ACC112 (cell line): ENCODE measurements around the gene GRB10.
A peak's percentile ranks its signal among the peaks of the same experiment; 100 is the strongest.

Source experiments
- H2AFZ ChIP-seq: fragments of 200-600 bp; sonication (generic); one replicate; pipeline ENCODE4 v1.6.0; 2017; ENCODE audit warnings: antibody characterized with exemption, low read length; ENCODE audit not compliant: unreplicated experiment
- H3K27ac ChIP-seq: fragments of 200-600 bp; sonication (generic); 2 replicates; pipeline ENCODE4 v1.5.1; 2014; ENCODE audit warnings: low read depth, mild to moderate bottlenecking, antibody characterized with exemption, low read length, moderate library complexity
- H3K27me3 ChIP-seq: fragments of 200-600 bp; sonication (generic); 2 replicates; pipeline ENCODE4 v1.6.1; 2014; ENCODE audit warnings: mild to moderate bottlenecking, antibody characterized with exemption, low read length, moderate library complexity, mixed read lengths; ENCODE audit not compliant: insufficient read depth
- H3K36me3 ChIP-seq: fragments of 200-600 bp; sonication (generic); 2 replicates; pipeline ENCODE4 v1.6.1; 2016; ENCODE audit warnings: mild to moderate bottlenecking, antibody characterized with exemption, low read length, moderate library complexity, mixed read lengths; ENCODE audit not compliant: insufficient read depth
- H3K4me1 ChIP-seq: fragments of 200-600 bp; sonication (generic); one replicate; pipeline ENCODE4 v1.6.1; 2016; ENCODE audit warnings: low read length, mixed read lengths; ENCODE audit not compliant: insufficient read depth, unreplicated experiment, control insufficient read depth
- H3K4me3 ChIP-seq: fragments of 200-600 bp; sonication (generic); 2 replicates; pipeline ENCODE4 v1.5.1; 2014; ENCODE audit warnings: mild to moderate bottlenecking, low read depth, low read length
- H3K79me2 ChIP-seq: fragments of 200-600 bp; sonication (generic); one replicate; pipeline ENCODE4 v1.6.0; 2016; ENCODE audit warnings: low read length; ENCODE audit not compliant: control insufficient read depth, unreplicated experiment, insufficient read depth

The GRB10 gene

GRCh38 chr7:50731703-50732582 is 50.8 kb downstream of the GRB10 start:
- no peak overlapping the region for H2AFZ ChIP-seq
- peaks cover 37% of the 10 kb centered on the region for H3K4me1 ChIP-seq
- H3K36me3 ChIP-seq = peaks cover 2% of the 10 kb centered on the region; the same call in 1 of the 2 replicates
- H3K4me3 ChIP-seq = no peak overlapping the region
- no peaks in the 10 kb centered on the region for H3K27me3 ChIP-seq
- no peak overlapping the region for H3K27ac ChIP-seq
- peaks cover 67% of the 10 kb centered on the region for H3K79me2 ChIP-seq

GRCh38 chr7:50730446-50731400 is 52.0 kb downstream of the GRB10 start:
- Histone ChIP-seq H3K27ac (peak overlapping the region; percentile 24), H3K4me1 (peaks cover 37% of the 10 kb centered on the region), H3K4me3 (peak overlapping the region; percentile 5; the same call in 1 of the 2 replicates), H3K27me3 (no peaks in the 10 kb centered on the region), H3K79me2 (peaks cover 61% of the 10 kb centered on the region), H3K36me3 (0 out of 2 replicates have a peak, but pooled peaks cover 2% of the 10 kb centered on the region), H2AFZ (no peak overlapping the region)

GRCh38 chr7:50729962-50730361 is 52.7 kb downstream of the GRB10 start:
- H2AFZ ChIP-seq = no peak overlapping the region
- peaks cover 61% of the 10 kb centered on the region for H3K79me2 ChIP-seq
- H3K4me1 ChIP-seq = peaks cover 37% of the 10 kb centered on the region
- H3K36me3 ChIP-seq = 0 out of 2 replicates have a peak, but pooled peaks cover 2% of the 10 kb centered on the region
- H3K4me3 ChIP-seq = peak overlapping the region; percentile 43; the same call in 1 of the 2 replicates
- H3K27ac ChIP-seq = peak overlapping the region; percentile 31; the same call in 1 of the 2 replicates
- no peaks in the 10 kb centered on the region for H3K27me3 ChIP-seq

- Histone ChIP-seq H3K79me2 (peaks cover 46% of the 10 kb centered on the region), H3K27ac (no peak overlapping the region), H2AFZ (no peak overlapping the region), H3K4me3 (no peak overlapping the region), H3K4me1 (peaks cover 37% of the 10 kb centered on the region), H3K27me3 (no peaks in the 10 kb centered on the region), H3K36me3 (0 out of 2 replicates have a peak, but pooled peaks cover 2% of the 10 kb centered on the region)
These were observed 54.5 kb downstream of the GRB10 start for GRCh38 chr7:50728184-50728583.

GRCh38 chr7:50727711-50728110 is 55.0 kb downstream of the GRB10 start:
- 0 out of 2 replicates have a peak, but pooled peaks cover 2% of the 10 kb centered on the region for H3K36me3 ChIP-seq
- H2AFZ ChIP-seq = no peak overlapping the region
- H3K4me1 ChIP-seq = peaks cover 37% of the 10 kb centered on the region
- H3K79me2 ChIP-seq = peaks cover 44% of the 10 kb centered on the region
- H3K27ac ChIP-seq = 0 out of 2 replicates have a peak overlapping the region, but pooled peaks have one; percentile 2
- H3K4me3 ChIP-seq = no peak overlapping the region
- H3K27me3 ChIP-seq = no peaks in the 10 kb centered on the region

- Histone ChIP-seq H3K79me2 (peaks cover 39% of the 10 kb centered on the region), H3K36me3 (0 out of 2 replicates have a peak, but pooled peaks cover 2% of the 10 kb centered on the region), H3K27ac (no peak overlapping the region), H3K4me1 (peaks cover 37% of the 10 kb centered on the region), H3K4me3 (no peak overlapping the region), H2AFZ (no peak overlapping the region), H3K27me3 (no peaks in the 10 kb centered on the region)
These were observed 55.6 kb downstream of the GRB10 start for GRCh38 chr7:50727072-50727471.

GRCh38 chr7:50725774-50726173 is 56.9 kb downstream of the GRB10 start:
- H3K79me2 ChIP-seq = peaks cover 28% of the 10 kb centered on the region
- H3K27ac ChIP-seq = no peak overlapping the region
- no peak overlapping the region for H3K4me3 ChIP-seq

GRCh38 chr7:50724526-50725520 is 57.9 kb downstream of the GRB10 start:
- Histone ChIP-seq H3K4me3 (no peak overlapping the region), H2AFZ (no peak overlapping the region), H3K4me1 (peaks cover 17% of the 10 kb centered on the region), H3K27ac (no peak overlapping the region), H3K36me3 (no peaks in the 10 kb centered on the region), H3K27me3 (no peaks in the 10 kb centered on the region), H3K79me2 (peaks cover 28% of the 10 kb centered on the region)

More at GRCh38 chr7:50725774-50726173, 56.9 kb downstream of the GRB10 start:
- Histone ChIP-seq H3K27me3 (no peaks in the 10 kb centered on the region), H3K4me1 (peaks cover 26% of the 10 kb centered on the region), H3K36me3 (no peaks in the 10 kb centered on the region), H2AFZ (no peak overlapping the region)

GRCh38 chr7:50723888-50724287 is 58.8 kb downstream of the GRB10 start:
- H3K27me3 ChIP-seq = no peaks in the 10 kb centered on the region
- no peak overlapping the region for H2AFZ ChIP-seq
- peaks cover 26% of the 10 kb centered on the region for H3K79me2 ChIP-seq
- H3K4me1 ChIP-seq = peaks cover 10% of the 10 kb centered on the region
- H3K36me3 ChIP-seq = no peaks in the 10 kb centered on the region
- H3K27ac ChIP-seq = no peak overlapping the region
- H3K4me3 ChIP-seq = no peak overlapping the region
